GM18907 (cell line): ENCODE results near the gene ARPP21.

Experiments
- ATAC-seq: cut with Tn5 transposase; IDR thresholded peaks from one replicate; pipeline ENCODE4 v1.9.1; 2021; ENCODE audit warnings: mild to moderate bottlenecking, moderate library complexity; ENCODE audit not compliant: unreplicated experiment

ARPP21 gene

DNA sequence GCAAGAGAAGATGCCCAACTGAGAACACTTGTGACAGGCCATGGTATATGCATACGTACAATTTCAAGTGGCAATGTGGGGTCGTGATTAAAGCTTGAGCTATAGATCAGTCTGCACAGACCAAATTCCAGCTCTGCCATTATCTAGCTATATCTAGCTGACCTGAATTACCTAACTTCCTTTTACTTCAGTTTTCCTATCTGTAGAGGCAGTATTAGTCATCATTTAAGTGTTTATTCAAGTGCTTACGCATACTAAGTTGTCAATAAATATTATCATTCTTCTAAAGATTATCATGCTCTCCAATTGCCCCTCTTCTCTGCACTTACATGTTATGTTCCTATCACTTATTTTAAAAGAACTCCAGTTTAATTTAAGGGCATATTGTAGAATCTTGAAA is 87.9 kb downstream of the ARPP21 start:
- no peak for ATAC-seq

DNA sequence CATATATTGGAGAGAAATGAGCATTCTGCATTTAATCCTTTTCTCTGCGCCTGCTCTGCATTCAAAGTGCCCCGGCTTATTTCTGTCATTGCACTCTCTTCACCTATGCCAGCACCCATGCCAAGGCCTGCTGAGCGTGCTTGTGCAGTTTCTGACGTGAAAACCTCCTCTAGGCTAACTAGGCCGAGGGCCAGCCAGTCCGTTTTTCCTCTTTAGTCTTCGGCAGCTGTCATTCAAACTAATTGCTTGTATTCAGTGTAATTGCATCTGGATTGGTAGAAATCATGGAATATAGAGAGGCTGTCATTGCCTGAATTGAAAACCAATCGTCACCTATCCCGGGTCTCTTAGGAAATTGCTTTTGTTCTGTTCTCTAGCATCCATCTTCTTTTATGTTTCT is 94.0 kb downstream of the ARPP21 start:
- ATAC-seq: no peak

DNA sequence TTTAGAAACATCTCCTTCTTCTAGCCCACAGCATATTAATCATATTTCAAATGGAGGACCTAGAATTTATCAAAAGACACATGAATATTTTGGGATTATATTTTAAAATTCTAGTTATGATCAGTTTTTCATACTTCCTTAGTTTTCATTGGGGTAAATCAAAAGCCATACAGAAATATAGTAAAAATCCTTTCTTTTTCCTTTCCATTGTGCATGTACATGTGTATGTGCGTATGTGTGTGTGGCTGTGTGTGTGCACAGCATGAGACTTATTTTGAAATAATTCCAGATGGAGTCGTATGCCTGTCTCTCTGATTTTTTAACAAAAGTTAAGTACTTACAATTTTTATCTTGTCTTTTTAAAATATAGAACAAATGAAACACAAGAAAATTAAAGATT is 94.5 kb downstream of the ARPP21 start:
- no peak for ATAC-seq

DNA sequence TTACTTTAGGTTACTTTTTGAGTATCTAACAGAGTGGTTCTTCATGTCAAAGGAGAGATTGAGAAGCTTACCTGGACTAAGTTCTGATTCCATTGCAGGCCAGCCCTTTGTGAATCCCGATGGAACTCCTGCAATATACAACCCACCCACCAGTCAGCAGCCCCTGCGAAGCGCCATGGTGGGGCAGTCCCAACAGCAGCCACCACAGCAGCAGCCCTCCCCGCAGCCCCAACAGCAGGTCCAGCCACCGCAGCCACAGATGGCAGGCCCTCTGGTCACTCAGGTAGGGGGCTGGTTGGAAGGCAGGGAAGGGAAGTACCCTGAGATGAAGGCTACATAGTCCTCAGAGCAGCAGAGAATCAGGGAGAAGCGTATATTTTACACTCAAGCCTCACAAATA is 97.8 kb downstream of the ARPP21 start:
- ATAC-seq: no peak

DNA sequence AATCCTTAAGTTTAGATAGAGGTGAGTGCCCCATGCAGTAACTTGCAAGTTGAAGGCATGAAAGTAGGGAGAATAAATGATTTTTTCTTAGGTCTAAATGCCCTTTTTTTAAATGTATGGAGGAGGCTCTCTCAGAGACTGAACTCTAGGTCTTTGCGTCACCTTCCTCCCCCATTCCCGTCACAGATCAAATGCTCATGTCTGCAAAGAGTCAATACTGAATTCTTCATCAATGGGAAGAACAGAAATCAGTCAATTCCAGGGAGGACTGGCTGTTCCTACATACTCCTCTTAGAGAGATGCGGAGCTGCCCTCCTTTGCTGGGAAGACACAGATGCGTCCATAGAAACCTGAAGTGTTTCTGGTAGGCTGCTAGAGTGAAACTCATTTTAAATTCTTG is 98.2 kb downstream of the ARPP21 start:
- no peak for ATAC-seq

DNA sequence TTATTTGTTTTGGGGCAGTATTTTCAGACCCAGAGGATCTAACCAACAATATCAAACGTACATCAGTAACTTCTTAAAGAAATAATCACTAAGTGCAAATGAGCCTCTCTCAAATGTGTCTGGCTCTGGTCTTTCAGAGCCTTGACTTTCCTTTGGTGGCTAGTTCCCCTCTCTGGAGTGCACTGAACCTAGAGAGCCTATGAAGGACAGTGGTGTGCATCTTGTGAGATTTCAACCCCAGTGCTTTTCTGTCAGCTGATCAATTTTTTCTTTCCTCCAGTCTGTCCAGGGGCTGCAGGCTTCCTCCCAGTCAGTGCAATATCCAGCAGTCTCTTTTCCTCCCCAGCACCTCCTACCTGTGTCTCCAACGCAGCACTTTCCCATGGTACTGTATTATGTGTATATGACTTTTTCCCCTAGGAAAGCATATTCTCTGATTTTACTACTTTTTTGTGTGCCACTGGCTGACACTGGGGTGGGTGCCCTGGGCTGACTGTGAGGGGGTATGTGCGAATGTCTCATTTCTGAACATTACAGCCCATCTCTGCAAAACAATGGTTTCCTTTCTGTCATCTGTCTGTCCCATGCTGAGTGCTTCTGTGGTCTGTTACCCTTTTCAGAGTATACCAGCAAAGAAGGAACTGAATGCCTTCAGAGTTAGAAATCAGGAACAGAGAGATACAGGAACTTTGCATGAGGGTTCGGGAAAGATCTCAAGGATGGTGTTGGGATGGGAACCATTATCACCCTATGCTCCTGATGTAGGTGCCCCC is 98.8 kb downstream of the ARPP21 start:
- ATAC-seq: no peak

DNA sequence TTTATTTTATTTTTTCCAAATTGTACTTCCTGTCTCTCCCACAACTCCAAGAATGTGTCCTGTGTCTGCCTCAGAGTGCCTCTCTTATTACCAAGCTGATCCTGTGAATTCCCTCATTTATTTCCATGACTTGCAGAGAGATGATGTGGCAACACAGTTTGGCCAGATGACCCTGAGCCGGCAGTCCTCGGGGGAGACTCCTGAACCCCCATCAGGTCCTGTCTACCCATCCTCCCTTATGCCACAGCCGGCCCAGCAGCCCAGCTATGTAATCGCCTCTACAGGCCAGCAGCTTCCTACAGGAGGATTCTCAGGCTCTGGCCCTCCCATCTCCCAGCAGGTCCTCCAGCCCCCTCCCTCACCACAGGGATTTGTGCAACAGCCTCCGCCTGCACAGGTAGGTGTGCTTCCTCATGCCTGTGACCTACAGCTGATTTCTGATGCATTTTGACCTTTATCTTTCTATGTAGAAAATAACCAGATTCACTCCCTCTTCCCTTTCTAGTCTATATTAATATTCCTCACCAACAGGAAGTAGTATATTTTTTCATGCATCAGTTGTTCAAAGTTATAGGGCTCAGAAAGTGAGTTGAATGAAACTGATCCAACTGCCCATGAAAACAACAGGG is 100.0 kb downstream of the ARPP21 start:
- ATAC-seq: no peak

DNA sequence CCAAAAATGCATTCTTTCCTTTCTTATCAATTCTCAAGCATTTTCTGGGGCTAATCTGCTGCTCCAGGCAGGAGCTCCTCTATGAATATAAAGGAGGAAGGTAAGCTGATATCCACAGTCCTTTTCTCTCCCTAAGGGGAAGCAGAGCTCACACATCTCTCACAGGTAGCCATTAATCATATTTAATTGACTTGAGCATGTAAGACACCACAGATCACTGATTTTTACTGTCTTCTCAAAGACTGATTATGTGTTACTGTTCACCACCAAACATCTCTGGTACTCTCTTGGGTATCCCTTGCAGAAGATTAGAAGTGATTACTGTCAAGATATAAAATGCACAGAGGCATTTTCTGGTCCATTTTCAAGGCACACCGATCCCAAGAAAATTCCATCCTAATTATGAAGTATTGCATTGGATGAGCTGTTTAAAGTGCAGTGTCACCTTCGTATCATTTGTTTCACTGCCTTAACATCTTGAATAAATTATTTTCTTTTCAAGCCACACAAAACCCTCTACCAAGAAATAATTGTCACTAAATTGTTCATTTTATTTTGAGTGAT is 100.7 kb downstream of the ARPP21 start:
- ATAC-seq: no peak

DNA sequence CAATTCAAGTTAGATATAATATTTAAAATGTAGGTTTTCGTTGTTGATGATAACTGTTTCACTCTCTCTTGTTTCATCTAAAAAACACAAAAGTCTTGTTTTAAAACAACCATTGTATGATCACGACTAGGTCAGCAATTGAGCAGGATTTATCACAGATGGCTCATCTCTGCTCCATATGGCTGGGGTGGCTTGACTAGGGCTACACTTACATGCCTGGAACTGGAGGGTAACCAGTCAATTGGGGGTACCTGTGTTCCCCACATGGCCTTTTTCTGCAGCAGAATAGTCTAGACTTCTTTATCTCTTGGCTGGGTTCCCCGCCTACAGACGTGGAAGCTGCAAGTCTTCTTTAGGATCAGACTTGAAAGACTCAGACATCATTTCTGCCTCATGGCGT is 103.9 kb downstream of the ARPP21 start:
- ATAC-seq: no peak

DNA sequence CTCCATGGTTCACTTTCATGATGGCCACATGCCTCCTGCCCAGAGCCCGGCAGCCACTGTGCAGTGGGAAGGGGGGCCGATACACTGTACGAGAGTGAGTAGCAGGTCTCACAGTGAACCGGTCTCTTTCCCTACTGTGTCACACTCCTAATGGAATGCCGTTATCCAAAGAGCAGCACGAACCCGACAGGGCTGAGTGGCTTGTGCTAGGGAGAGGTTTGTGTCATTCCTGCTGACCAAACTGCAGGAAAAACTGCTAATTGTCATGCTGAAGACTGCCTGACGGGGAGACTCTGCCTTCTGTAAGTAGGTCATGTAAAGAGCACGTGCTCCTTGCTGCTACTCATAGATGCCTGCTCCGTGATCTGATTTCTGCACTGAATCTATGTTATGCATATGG is 105.1 kb downstream of the ARPP21 start:
- ATAC-seq: no peak

DNA sequence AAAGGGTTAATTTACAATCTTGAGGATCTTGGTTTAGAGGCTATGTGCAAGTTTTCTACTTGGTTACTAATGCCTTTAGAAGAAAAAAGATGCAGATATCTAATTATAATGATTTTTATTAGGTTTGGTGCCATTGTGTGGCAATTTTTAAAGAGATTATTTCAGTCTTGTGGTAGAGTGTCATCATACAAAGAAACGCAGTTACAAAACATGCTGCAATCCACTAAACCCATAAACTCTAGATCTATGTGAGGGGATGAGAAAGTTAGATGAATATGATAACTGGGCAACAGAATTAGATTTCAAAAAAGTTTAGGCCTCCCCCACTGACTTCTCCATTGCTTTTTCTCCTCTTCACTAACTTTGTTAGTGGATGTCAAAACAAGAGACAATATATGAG is 106.0 kb downstream of the ARPP21 start:
- ATAC-seq: no peak

DNA sequence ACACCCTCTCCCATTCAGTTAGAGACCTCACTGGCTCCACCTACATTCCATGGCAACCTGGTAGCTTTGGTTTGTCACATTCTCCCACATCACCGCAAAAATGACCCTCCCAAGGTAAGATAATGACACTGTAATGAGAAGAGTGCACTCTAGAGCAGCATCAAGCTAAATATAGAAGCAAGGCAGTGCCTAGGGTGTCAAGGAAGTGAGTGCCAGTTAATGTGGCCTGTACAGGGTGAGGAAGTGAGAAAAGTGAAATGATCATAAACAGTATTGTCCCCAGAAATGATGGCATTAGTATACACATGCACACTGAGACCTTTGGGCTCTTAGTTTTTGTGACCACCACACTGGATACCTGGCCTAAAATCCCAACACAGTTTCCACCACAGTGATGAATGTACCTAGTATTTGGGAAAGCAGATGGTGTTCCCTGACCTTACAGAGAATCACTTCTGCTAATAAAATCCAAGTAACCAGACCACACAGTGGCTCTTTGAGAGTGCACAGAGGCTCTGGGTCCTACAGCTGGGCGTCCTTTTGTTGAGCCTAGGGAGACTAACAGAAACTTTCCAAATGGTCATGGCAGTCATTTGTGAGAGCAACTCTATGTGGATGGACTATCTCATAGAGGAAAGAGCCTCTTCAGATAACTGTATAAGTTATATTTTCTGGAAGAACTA is 106.6 kb downstream of the ARPP21 start:
- ATAC-seq: no peak

DNA sequence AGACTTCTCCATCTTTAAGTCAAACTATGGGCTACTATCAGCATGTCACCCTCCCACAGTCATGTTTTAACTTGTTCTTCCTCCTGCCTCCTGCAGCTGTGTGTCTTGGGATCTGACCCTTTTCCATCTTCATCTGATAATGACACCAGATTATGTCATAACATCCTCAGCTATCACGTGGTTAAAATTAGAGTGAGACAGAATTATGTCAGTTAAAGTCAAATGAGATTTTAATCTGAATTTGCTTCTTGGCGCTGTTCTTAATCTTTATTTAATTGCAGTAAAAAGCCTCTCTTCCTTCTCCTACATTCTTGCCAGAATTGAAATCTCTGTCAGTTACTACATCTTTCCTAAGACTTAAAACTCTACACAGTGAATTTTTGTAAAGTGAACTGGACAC is 107.2 kb downstream of the ARPP21 start:
- ATAC-seq: no peak

DNA sequence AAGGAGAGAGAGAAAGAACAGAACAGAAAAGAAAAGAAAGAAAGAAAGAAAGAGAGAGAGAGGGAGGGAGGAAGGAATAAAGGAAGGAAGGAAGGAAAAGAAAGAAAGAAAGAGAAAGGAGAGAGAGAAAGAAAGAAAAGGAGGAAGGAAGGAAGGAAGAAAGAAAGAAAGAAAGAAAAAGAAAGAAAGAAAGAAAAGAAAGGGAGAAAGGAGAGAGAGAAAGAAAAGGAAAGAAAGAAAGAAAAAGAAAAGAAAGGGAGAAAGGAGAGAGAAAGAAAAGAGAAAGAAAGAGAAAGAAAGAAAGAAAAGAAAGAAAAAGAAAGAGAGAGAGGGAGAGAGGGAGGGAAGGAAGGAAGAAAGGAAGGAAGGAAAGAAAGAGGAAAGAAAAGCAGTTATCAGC is 108.8 kb downstream of the ARPP21 start:
- no peak for ATAC-seq

DNA sequence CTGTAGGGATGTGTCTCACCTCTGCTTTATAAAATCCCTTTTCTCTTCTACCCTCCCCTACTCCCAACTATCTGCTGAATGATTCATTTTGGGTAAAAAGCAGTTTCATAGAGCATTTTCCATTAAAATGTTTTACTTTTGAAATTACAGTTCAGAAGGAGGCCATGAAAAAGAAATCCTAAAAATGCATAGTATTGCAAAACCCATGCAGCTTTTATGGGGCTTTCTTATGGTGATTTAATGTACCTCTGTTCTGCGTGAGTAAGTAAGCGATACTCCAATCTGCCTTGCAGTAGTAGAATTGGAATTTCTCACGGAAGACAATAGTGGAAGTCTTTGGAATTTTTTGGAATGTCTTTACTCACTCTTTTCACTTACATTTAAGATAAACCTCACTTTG is 111.9 kb downstream of the ARPP21 start:
- ATAC-seq: no peak

DNA sequence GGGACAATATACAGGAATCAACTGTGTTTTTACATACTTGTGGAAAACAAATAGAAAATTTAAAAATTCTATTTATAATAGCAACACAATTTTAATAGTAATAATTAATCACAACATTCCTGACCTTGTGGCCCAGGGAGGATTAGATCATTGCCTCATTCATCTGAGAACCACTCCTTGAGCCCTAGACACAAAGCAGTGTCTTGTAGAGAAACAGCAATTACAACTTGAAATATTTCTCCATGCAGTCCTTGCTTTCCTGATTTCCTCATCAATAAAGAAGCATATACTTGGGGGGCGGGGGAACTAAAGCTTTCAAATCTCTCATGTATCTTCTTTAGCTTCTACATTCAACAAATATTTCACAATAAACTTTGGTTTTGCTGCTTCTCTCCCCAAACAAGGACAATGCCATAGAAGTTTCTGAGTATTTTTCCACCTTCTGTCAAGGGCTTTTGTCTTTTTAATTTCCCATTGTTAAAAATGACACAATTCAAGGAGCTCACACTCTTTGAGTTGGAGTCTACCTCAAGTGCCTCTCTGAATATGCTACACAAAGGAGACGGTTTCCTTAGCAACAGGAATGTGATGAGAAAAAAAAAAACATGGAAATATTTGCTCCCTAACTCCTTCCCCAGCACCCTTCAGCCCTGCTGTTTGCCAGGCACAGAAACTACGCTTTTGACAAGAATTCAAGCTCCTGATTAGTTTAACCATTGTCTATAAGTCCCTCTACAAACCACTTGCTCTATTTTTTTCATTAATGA is 118.8 kb downstream of the ARPP21 start:
- ATAC-seq: no peak

DNA sequence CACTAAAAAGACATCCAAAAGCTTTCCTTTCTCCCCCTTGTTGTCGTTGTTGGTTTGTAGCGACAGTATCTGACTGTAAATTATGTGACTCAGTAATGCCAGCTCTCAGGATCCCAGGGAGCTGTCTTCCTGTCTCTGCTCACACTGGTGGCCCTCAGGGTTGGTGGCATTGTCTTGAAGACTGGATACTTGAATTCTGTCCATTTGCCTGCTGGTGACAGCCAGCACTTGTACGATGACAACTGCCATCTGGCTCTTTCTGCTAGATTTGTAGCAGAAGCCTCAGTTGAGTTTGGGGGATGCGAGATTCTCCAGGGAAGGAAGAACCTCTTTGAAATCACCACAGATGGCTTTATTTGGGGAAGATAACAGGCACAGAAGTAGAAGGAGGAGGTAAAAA is 120.8 kb downstream of the ARPP21 start:
- no peak for ATAC-seq

DNA sequence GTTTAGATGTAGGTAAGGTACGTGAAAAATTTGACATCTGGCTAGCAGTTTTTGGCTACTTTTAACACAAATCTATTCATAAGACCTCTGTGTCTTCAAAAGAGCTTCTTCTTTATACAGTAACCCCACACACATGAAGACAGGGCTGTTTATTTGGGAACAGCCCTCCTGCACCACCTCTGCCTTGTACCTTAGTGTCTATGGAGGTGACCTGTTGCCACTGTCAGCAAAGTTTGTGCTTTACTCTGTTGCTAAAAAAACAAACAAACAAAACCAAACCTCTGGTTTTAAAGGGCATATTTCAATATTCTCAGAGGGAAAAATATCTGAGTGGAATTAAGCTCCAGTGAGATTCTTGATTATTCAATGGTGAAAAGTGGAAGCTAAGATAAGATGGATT is 122.0 kb downstream of the ARPP21 start:
- ATAC-seq: no peak

DNA sequence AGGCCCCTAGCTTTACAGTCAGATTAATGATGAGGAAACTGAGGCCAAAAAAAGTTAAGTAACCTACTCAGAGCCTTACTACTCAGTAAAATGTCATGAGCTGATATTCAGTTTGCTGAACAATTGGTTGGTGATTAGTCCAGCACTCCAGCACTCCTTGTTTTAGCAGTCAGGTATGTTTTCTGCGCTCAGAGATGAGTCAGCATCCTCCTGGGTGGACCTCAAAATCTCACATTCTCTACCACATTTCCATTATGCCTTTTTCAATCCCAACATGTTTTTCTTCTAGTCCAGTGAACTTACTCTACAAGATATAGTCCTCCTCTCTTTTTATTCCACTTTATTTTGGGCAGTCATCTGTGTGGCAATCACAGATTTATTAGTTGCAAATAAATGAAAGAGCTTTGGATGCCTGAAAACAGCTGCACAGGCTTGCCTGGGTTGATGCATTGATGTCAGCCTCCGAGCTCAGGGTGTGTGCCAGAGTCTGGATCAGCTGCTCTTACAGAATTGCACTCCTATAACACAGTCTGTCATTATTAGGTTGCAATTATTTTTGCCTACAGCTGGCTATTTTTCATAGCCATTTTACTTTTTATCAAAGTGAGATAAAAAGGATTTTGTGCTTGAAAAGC is 133.2 kb downstream of the ARPP21 start:
- ATAC-seq: no peak

DNA sequence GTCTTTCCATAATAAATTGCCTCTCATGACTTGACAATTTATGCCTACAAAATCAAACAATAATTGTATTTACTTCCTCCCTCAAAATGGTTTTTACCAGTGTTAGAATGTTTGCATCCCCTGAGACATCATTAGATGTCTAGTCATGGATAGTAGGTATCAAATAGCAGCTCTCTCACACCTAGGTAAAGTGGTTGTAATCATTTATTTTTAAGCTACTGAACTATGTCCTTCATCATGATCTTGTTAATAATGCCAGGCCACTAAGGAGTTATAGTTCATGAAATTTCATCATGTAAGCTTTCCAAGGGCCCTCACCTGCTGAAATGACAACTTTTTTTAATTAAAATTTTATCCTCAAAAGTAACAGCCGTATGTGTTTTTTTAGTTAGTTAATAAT is 134.1 kb downstream of the ARPP21 start:
- ATAC-seq: no peak

DNA sequence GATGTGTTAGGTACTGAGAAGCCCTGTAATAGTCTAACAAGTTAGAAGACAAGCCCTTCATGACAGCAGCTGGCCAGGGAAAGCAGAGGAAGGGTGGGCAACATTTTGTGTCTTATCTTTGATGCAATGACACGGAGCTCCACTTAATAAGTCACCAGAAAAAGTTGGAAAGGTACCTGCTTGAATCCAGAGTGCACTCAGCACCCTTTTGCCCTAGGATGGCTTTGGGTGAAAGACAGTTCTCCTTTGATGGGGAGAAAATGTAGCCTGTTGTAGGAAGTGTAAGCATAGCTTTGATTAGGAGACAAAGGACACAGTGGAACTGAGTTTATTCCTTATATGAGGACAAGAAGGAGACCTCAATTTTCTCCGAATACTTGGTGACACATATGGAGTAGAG is 137.0 kb downstream of the ARPP21 start:
- no peak for ATAC-seq
